ENCODE measurements around the gene NOS3. TPM values are rescaled to one million over a fixed set of nuclear protein-coding genes. Genes with fewer than 3 reads are reported as not detected.

The NOS3 gene
- total RNA-seq, 1 donor from 2014 or later, result 0.74 TPM

DNA sequence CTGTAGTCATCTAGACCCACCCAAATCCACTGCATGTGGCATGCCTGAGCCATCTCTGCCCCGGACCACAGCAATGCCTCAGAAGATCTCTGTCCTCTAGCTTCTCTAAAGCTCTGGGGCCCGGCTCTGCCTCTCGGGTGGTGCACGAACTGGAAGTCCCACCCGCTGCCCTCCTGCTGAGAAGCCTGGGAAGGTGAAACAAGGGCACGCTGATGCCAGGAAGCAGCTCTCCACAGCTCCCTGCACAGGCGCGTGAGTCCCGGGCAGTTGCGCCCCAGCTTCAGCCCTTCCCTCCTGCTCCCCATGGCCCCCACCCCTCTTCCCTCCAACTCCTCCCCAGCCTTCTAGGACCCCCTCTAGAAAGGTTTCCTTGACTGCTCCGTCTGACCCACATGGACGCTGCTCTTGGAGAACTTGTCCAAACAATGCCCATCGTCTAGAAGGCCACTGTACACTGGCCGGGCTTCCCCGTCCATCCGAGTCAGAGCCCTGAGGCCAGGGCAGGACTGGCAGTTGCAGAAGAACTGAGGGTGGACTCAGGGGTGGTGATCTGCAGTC lies 25.5 kb upstream of the NOS3 start:
- Mint-ChIP-seq H3K27me3 (peaks cover 31% of the 10 kb centered on the region), H3K9me3 (ENCODE audit: low read depth) (no peaks in the 10 kb centered on the region), H3K27ac (no peak overlapping the region), H3K36me3 (ENCODE audit: insufficient read depth) (no peaks in the 10 kb centered on the region), H3K4me3 (ENCODE audit: low read depth) (no peak overlapping the region), H3K4me1 (ENCODE audit: low read depth) (peaks cover 10% of the 10 kb centered on the region)
- TF ChIP-seq CTCF (IDR thresholded peaks at IDR 0.05; ENCODE audit: unreplicated experiment), result no peak
- DNase-seq (ENCODE audit: low spot score, unreplicated experiment), result no peak

DNA sequence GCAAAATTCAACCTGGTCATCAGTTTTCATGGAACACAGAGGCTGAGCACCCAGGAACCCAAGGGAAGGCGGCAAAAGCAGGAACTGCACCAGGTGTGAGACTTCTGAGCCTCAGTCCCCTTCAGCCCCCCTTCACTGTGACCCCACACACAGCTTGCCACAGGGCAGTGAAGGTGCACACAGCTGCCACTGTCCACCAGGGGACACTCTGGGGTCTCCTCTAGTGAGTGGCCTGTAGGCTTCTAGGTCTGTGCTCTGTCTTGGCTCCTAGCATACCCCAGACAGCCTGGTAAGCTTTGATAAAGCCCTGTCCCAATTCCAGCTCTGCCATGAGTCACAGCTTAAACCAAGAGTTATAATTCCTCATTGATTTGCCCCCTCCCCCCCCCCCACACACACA lies 24.8 kb upstream of the NOS3 start:
- peaks cover 15% of the 10 kb centered on the region for H3K4me1 Mint-ChIP-seq (ENCODE audit: low read depth)
- DNase-seq (ENCODE audit: low spot score, unreplicated experiment), result no peak
- H3K36me3 Mint-ChIP-seq (ENCODE audit: insufficient read depth), result no peaks in the 10 kb centered on the region
- no peak overlapping the region for H3K27ac Mint-ChIP-seq
- TF ChIP-seq CTCF (IDR thresholded peaks at IDR 0.05; ENCODE audit: unreplicated experiment), result peak; percentile 58
- H3K9me3 Mint-ChIP-seq (ENCODE audit: low read depth), result no peaks in the 10 kb centered on the region
- H3K4me3 Mint-ChIP-seq (ENCODE audit: low read depth), result no peak overlapping the region
- H3K27me3 Mint-ChIP-seq, result peaks cover 35% of the 10 kb centered on the region

- Mint-ChIP-seq H3K27me3 (peaks cover 40% of the 10 kb centered on the region), H3K4me3 (ENCODE audit: low read depth) (no peak overlapping the region), H3K9me3 (ENCODE audit: low read depth) (no peaks in the 10 kb centered on the region), H3K36me3 (ENCODE audit: insufficient read depth) (no peaks in the 10 kb centered on the region), H3K27ac (no peak overlapping the region), H3K4me1 (ENCODE audit: low read depth) (peaks cover 18% of the 10 kb centered on the region)
- no peak for TF ChIP-seq CTCF (IDR thresholded peaks at IDR 0.05; ENCODE audit: unreplicated experiment)
- DNase-seq (ENCODE audit: low spot score, unreplicated experiment), result no peak
Observed at GRCh38 chr7:150967349-150967748, 23.5 kb upstream of the NOS3 start.

- H3K36me3 Mint-ChIP-seq (ENCODE audit: insufficient read depth), result no peaks in the 10 kb centered on the region
- H3K27ac Mint-ChIP-seq, result no peak overlapping the region
- H3K27me3 Mint-ChIP-seq, result peaks cover 47% of the 10 kb centered on the region
- no peaks in the 10 kb centered on the region for H3K9me3 Mint-ChIP-seq (ENCODE audit: low read depth)
- no peak overlapping the region for H3K4me3 Mint-ChIP-seq (ENCODE audit: low read depth)
- H3K4me1 Mint-ChIP-seq (ENCODE audit: low read depth), result peaks cover 18% of the 10 kb centered on the region
- no peak for DNase-seq (ENCODE audit: low spot score, unreplicated experiment)
- no peak for TF ChIP-seq CTCF (IDR thresholded peaks at IDR 0.05; ENCODE audit: unreplicated experiment)
Observed at GRCh38 chr7:150968056-150968733, 22.6 kb upstream of the NOS3 start.

- Mint-ChIP-seq H3K4me3 (ENCODE audit: low read depth) (no peak overlapping the region), H3K9me3 (ENCODE audit: low read depth) (no peaks in the 10 kb centered on the region), H3K36me3 (ENCODE audit: insufficient read depth) (no peaks in the 10 kb centered on the region), H3K4me1 (ENCODE audit: low read depth) (peaks cover 18% of the 10 kb centered on the region), H3K27me3 (peaks cover 50% of the 10 kb centered on the region), H3K27ac (no peak overlapping the region)
- TF ChIP-seq CTCF (IDR thresholded peaks at IDR 0.05; ENCODE audit: unreplicated experiment), result no peak
- DNase-seq (ENCODE audit: low spot score, unreplicated experiment), result no peak
Observed at GRCh38 chr7:150968734-150969372, 22.0 kb upstream of the NOS3 start.
